Chondrocyte (in vitro differentiated cells): ENCODE measurements around the gene FBXO41. TPM values are rescaled to one million over a fixed set of nuclear protein-coding genes. Genes with fewer than 3 reads are reported as not detected.

Experiments used
- DNase-seq: peaks from one replicate; pipeline ENCODE4 v3.0.0; 2021; ENCODE audit warnings: mixed read lengths, low spot score
- H3K27ac Mint-ChIP-seq: one replicate; pipeline ENCODE4 v1.8.0; 2021; ENCODE audit warnings: mild to moderate bottlenecking, moderate library complexity, mixed read lengths; ENCODE audit not compliant: unreplicated experiment
- H3K27me3 Mint-ChIP-seq: 2 replicates; pipeline ENCODE4 v1.8.0; 2021; ENCODE audit warnings: low read depth, mixed read lengths
- H3K36me3 Mint-ChIP-seq: 2 replicates; pipeline ENCODE4 v1.8.0; 2021; ENCODE audit warnings: low read depth, mixed read lengths
- H3K4me1 Mint-ChIP-seq: 2 replicates; pipeline ENCODE4 v1.8.0; 2021; ENCODE audit warnings: low read depth, mild to moderate bottlenecking, mixed read lengths
- H3K4me3 Mint-ChIP-seq: one replicate; pipeline ENCODE4 v1.8.0; 2021; ENCODE audit warnings: mild to moderate bottlenecking, moderate library complexity, mixed read lengths; ENCODE audit not compliant: unreplicated experiment
- H3K9me3 Mint-ChIP-seq: 2 replicates; pipeline ENCODE4 v1.8.0; 2021; ENCODE audit warnings: low read depth, mixed read lengths
- CTCF ChIP-seq: fragments of 200-600 bp; sonication (generic); IDR thresholded peaks from 2 replicates; pipeline ENCODE4 v1.5.0; 2021; ENCODE audit warnings: antibody characterized with exemption, mild to moderate bottlenecking, moderate library complexity
- total RNA-seq: library from RNA; stranded (reverse); gene quantifications from 3 replicates; pipeline ENCODE4 v1.2.1, GENCODE V29; 2021

FBXO41 gene
- total RNA-seq, 1 donor from 2014 or later: 4.0 TPM

GRCh38 chr2:73268366-73268829 is 15.9 kb downstream of the FBXO41 start:
- Mint-ChIP-seq H3K4me3 (no peak overlapping the region), H3K9me3 (no peaks in the 10 kb centered on the region), H3K36me3 (peaks cover 9% of the 10 kb centered on the region), H3K4me1 (peaks cover 5% of the 10 kb centered on the region), H3K27me3 (peaks cover 38% of the 10 kb centered on the region), H3K27ac (no peak overlapping the region)
- DNase-seq: no peak
- TF ChIP-seq CTCF: no peak

GRCh38 chr2:73267008-73267407 is 17.3 kb downstream of the FBXO41 start:
- Mint-ChIP-seq H3K27ac (no peak overlapping the region), H3K4me3 (no peak overlapping the region), H3K27me3 (peaks cover 37% of the 10 kb centered on the region), H3K36me3 (peaks cover 9% of the 10 kb centered on the region), H3K4me1 (peaks cover 5% of the 10 kb centered on the region), H3K9me3 (no peaks in the 10 kb centered on the region)
- TF ChIP-seq CTCF: no peak
- no peak for DNase-seq

DNA sequence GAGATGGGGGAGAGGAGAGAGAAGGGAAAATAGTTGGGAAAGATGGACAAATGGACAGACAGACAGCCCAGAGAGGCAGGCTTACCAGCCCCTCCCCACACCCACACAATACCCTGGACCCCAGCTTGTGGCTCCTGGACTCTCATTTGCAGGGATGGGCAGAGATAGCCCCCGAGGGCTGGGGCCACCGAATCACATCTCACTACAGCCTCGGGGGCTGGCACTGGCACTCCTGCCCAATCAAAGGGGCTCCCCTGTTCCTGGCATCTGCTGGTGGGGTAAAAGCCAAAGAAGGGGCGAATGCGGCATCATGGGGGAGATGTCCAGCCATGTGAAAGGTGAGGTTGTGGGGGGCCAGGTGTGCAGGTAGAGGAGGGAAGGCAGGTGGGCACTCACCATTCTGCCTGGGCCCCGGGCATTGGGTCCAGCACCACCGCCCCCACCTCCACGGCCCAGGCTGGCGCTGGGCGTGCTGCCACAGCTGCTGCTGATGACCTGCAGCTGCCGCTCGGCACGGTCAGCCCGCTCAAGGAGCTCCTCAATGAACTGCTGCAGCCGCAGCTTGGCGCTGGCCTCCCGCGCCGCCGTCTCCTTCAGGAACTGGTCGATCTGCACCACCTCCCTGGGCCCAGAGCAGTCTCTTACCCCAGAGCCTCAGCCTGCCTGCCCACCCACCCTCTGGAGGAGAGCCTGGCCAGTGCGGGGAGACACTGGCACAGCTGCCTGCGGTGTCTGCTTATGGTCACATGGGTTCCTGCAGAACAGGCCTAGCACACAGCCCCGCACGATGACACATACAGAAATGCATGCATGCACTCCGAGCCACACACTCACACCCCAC is 18.0 kb downstream of the FBXO41 start:
- H3K27me3 Mint-ChIP-seq: peaks cover 32% of the 10 kb centered on the region
- H3K9me3 Mint-ChIP-seq: no peaks in the 10 kb centered on the region
- H3K36me3 Mint-ChIP-seq: peaks cover 9% of the 10 kb centered on the region
- no peak for DNase-seq
- TF ChIP-seq CTCF: no peak
- H3K4me1 Mint-ChIP-seq: peaks cover 5% of the 10 kb centered on the region
- no peak overlapping the region for H3K4me3 Mint-ChIP-seq
- H3K27ac Mint-ChIP-seq: no peak overlapping the region

GRCh38 chr2:73265298-73266060 is 18.8 kb downstream of the FBXO41 start:
- Mint-ChIP-seq H3K27ac (no peak overlapping the region), H3K4me3 (no peak overlapping the region), H3K9me3 (no peaks in the 10 kb centered on the region), H3K27me3 (peaks cover 24% of the 10 kb centered on the region), H3K36me3 (peaks cover 7% of the 10 kb centered on the region), H3K4me1 (peaks cover 5% of the 10 kb centered on the region)
- no peak for DNase-seq
- TF ChIP-seq CTCF: no peak

DNA sequence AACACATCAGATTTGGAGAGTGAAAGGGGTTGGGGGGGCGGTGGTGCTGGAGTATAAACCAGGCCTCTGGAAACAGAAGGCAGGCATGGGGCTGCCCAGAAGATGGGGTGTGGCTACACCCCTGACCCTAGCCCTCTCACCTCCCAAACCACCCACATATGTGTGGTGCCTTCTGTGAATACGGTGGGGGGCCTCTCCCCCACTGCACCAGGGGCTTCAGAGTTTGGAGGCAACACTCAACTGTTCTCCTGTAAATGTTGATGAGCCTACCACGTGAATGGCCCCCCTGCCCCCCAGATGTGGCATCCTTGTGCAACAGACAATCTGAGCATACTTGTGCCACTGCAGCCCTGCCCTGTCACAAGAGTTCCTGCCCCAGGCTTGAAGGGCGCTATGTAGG is 19.5 kb downstream of the FBXO41 start:
- Mint-ChIP-seq H3K27me3 (peaks cover 17% of the 10 kb centered on the region), H3K36me3 (peaks cover 6% of the 10 kb centered on the region), H3K27ac (no peak overlapping the region), H3K4me3 (no peak overlapping the region), H3K9me3 (no peaks in the 10 kb centered on the region), H3K4me1 (peaks cover 5% of the 10 kb centered on the region)
- DNase-seq: no peak
- no peak for TF ChIP-seq CTCF
